ENCODE measurements around the gene GPC3.

Gene GPC3

DNA sequence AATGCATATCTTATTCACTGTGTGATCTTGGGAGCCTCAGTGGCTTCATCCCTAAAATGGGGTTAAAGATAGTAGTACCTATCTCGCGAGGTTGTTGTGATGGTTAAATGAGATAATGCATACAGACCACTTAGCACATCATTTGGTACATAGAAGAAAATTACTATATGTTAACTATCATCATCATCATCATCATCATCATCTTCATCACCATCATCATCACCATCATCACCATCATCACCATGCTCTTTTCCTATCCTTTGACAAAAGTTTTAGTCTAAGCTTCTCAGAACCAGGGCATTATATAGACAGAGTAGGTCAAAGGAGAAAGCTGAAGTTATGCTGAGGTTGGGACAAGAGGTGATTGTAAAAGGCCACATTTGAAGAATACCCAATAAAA lies 145.0 kb downstream of the GPC3 start:
- no peak for DNase-seq (ENCODE audit: low read depth)

DNA sequence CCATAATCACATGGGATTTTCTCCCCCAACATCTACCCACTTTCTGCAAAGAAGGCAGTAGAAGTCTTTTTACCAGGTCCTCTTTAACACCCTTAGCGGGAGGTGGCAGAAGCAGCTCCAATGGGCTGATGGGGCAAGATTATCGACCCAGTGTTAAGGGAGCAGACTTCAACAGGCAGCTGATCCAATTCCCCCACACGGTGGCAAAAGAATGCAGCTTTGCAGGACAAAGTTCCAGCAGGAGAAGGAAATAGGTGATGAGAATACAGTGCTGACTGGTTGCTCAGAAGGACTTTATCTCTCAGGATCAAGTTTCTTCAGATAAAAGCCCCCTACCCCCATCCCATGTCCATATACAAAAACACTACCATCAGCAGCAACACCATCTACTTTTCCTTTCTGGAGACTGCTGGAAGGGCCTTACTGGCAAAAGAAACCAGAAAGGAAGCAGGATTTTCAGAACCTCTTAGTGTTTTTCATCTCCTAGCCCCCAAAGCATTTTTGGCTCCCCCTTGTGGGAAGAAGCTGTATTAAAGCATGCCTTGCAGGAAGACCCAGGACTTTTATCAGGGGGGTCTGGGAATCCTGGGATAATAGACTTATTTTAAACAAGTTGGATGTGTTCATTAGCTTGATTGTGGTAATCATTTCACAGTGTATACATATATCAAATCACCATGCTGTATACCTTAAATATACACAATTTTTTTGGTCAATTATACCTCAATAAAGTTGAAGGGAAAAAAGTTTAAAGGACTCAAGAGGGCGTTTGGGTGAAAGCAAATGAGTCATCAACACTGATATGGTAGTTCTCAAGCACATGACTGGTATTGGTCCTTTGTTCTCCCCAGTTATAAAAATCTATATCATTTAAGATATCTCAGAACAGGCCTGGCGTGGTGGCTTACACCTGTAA lies 146.4 kb downstream of the GPC3 start:
- peak; percentile 11 for DNase-seq (ENCODE audit: low read depth)

DNA sequence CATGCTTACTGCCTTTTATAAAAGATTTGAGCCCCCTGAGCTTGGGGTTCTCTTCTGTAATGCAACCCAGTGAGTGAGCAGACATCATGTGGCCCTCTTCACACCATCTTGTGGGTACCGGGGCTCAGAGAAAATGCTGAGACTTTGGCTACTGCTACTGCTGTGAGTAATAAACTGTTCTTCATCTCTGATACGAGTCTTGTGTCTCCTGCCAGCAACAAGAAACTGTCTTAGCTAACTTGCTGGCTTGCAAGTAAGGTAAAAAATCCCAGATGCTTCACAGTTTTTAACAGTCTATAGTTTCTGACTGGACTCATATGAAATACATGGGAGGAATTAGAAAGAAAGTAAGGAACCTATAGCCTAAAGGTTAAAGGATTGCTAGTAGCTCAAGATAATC lies 148.3 kb downstream of the GPC3 start:
- no peak for DNase-seq (ENCODE audit: low read depth)

DNA sequence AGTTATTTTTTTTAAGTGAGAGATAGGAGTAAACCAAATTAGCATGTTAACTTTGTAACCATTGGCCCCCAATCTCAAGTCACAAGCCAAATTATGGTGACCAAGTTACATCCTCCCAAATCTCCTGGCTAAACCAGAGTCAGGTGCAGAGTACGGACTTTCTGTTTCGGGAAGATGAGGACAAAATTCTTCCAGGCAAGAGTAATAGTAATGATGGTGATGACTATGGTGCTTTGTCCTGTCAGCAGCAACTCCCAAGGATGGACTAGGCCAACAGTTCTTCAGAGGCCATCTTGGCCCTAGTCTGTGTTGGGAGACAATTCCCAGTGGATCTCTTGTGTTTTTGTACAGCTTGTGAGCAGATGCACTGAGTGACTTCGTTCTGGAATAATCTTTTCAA lies 148.8 kb downstream of the GPC3 start:
- no peak for DNase-seq (ENCODE audit: low read depth)

DNA sequence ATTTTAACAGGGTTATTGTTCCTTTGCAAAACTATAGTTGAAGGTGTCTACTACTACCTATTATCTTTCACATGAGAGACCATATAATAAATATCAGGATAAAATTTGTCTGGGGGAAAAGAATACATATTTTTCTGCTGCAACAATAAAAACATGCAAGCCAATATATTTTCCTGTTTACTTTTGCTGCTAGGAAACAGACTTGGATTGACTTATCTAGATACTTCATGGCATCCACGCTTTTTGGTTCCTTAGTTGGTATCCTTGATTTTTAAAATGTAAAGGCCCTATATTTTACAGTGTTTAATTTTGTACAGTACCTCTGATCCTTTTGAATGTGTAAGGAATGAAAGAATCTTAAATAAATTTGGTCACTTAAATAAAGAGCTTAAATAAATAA lies 150.6 kb downstream of the GPC3 start:
- no peak for DNase-seq (ENCODE audit: low read depth)

DNA sequence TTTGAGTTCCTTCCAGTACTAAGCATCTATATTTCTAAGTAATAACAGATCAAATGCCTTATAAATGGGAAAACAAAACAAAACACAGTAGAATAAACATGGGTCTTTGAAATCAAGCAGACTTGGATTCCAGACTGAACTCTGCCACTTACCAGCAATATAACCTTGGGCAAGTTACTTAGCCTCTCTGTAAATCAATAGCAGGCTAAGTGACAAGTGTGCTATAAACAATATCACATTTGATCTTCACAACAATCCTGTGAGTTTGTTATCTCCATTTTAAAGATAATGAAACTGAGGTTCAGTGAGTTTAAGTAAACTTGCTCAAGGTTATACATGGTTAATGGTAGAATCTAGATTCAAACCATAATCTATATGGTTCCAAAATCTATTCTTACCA lies 165.8 kb downstream of the GPC3 start:
- DNase-seq (ENCODE audit: low read depth) = no peak

DNA sequence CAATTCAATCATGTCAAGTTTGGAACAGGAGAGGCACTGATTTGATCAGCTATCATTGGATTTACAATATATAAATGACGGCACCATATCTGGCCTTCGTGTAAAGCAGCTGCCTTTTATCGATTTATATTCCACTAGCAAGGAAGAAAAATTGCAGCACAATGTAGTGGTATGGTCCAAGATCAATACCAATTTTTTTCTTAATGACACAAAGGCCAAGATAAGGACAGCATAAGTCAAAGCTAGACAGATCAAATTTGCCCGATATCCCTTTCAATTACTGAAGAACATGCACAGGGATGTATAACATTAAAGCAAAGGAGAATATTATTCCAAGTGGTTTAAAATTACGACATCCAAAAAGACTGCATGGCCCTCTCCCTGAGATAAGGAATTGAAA lies 167.4 kb downstream of the GPC3 start:
- DNase-seq (ENCODE audit: low read depth) = no peak

DNA sequence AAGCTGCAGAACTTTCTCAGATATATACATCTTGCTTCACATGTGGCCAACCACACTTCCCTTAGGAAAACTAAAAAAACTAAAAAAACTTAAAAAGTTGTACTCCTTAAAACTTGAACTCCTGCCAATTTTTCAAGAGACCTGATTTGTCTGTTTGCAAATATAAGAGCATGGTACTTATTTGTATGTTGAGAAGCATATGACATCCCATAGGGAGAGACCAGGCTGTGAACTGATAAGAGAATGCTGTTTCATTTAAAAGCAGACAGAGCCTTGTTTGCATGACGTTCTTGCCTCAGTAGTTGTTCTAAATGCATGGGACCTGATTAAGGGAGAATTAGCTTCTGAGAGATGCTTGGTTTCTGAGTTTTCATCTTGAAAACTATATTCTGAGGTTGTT lies 169.9 kb downstream of the GPC3 start:
- DNase-seq (ENCODE audit: low read depth) = no peak

DNA sequence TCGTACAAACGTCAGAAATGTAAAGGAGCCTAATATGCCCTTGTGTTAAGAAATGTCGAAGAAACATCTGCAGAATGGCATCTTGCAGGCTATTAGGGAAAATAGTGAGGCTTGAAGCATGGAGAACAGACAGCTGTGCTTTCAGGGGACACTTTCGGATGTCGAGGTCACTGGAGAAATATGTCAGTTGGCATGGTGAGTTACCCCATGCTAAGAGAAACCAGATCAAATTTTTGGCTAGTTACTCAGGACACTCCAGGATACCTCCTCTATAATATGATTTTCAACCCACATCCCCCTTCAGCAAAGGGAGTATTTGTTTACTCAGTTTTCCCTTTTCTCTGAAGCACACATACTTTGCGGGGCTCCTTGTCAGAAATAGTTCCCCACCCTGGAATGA lies 171.4 kb downstream of the GPC3 start:
- DNase-seq (ENCODE audit: low read depth) = no peak

DNA sequence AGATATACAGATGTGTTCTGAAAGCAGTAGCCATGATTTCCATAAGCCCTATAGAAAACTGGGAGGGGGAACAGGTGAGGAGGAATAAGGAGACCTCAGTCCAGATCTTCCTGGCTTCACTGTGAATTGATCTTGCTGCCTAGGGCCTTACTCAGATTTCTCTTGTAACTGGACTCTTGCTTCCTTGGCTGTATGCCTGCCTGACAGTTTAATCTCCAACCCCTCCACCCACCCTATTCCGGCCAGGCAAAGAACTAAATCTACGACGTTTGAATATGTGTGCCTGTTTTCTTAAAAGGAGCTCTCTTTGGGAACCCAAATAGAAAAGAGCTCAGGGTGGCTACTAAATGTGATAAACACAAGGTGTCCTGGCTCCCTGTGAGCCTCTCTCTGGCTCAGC lies 173.0 kb downstream of the GPC3 start:
- DNase-seq (ENCODE audit: low read depth) = no peak

DNA sequence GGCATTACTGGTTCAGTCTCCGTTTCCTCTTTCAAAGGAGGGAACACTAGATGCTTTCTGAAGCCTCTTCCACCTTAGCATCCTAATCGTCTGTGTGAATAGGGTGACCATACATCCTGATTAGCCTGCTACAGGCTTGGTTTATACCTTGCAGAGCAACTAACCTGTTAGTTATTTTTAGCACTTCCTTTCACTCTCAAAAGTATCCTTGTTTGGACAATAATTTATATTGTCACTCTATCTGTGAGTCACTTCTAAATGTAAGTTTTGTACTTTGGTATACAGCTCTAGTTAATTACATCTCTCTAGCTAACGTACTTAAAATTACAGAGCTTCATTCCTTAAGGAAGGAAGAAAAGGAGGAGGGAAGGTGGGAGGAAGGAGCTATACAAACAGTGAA lies 174.5 kb downstream of the GPC3 start:
- no peak for DNase-seq (ENCODE audit: low read depth)

DNA sequence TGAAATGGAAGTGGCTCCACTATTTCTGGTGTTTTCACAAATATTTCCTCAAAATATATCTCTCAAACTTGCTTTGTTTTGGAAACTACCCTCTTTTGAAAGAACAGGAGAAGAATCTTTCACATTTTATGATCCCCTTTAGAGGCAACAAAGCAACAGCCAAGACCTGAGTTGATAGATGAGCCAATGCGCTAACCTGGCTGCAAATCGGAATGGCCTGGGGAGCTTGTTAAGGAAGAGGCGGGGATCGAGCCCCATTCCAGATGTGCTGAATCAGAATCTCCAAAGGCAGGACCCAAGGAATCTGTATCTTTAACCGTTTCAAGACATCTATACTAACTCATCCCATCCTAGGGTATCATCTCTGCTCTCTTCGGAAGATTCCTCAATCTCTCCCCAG lies 181.3 kb downstream of the GPC3 start:
- no peak for DNase-seq (ENCODE audit: low read depth)

DNA sequence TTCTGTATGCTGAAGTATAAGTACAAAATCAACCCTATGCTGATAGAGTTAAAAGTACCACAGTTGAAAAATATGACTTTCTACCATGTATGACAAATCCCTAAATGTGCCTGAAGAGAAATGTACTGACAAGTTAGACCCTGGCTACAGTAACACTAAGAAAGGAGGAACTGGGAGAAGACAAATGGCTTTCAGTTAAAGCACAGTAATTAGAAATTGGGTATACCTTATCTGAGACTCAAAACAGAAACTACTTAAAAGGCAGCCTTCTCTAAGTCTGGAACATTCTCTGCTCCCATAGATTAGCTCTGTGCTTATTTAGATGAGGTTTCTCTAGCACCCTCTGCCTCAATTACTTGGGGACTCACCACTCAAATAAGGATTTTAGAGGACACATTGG lies 189.1 kb downstream of the GPC3 start:
- no peak for DNase-seq (ENCODE audit: low read depth)

DNA sequence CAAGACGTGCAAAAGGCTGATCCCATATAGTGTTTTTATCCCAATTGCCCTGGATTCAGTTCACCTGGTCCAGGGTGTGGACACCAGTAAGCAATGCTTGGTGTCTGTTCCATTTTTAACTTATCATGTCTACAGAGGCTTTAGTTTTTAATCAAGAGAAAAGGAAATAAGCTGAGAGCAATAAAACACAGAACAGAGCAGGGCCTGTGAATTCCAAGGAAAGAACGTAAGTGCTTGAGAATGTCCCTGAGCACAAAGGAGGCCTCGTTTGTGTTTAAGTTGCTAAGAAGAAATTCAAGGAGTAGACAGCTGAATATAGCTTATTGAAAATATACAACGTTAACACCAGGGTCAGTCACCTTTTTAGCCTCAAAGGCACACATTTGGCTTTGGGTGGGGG lies 191.3 kb downstream of the GPC3 start:
- DNase-seq (ENCODE audit: low read depth) = no peak

DNA sequence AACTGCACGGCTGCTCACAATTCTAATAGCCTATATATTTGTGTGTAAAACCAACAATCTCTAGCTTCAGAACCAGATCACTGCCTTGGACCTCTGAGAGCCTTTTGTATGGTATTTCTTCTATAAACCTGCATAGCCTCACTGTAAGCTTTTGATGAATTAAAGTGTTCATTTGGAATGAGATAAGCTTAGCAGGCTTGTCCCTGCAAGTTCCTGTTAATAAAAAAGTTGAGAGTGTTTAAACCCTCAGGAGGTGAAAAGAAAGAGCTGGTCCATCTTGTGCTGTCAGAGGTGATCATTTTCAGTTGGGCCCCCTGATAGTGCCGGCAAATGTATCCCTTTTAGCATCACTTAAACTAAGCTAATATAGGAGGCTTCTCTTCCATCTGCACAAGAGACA lies 191.8 kb downstream of the GPC3 start:
- no peak for DNase-seq (ENCODE audit: low read depth)

DNA sequence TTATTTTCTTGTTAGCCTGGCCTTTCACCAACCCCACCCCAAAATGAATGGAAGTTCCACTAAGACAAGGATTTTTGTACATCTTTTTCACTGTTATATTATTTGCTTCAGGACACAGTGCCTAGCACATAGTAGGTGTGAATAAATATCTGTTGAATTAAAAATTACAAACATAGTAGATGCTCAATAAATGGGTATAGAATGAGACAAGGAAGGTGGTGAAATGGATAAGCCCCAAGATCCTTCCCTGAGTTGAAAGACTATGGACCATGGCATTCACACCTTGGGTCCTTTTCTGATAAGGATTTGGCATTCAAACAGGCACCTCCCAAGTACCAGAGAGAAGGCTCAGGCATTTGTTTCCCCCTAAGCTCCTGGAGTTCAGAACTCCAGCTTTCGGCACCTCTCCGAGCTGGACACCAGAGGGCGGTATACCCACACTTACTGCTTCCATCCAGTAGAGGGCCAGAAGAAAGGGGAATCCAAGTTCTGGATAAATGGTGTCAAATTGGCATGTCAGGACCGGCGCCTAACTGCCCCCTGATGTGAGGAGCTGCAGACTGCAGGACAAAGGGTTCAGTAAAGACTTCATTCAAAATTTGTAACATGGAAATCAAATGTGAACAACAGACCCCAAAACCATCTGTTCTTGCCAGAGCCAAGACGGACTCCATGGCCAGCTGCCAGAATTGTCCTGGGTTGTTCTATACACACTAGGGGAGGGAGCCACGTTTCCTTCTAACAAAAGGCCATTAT lies 193.0 kb downstream of the GPC3 start:
- DNase-seq (ENCODE audit: low read depth) = peak; percentile 47

DNA sequence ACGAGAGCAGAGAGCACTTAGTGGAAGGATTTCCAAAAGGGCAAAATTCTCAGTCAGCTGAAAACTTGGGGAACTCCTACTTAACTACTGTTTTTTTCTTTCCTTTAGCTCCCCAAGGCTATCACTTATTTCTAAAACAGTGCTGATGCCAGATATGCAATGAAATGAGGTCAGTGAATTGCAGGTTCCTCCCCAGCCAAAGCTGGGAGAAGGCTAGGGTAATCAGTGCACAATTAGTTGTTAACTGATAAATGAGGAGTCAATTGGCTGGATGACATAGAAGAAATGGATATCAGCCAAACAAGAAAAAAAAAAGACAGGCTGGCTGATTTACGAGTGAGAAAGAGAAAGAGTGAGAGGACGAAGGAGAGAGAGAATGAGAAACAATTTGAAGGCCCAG lies 195.6 kb downstream of the GPC3 start:
- no peak for DNase-seq (ENCODE audit: low read depth)

DNA sequence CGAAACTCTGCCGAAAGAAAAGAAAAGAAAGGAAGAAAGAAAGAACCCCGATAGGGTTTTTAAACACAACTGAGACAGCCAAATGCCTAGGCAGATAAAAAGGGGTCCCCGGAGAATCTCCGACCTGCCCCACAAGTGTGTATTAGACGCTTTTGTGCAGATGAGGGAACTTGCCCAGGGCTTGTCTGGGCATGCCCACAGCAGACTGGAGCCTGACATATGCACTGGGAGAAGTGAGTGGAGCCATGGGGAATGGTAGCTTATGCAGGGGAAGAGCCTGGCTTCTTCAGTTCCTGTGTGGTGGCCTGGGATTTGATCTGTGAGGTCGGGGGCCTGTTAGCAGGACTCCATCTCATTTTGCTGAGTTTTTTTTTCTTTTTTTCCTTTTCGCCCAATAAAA lies 199.0 kb downstream of the GPC3 start:
- no peak for DNase-seq (ENCODE audit: low read depth)

DNA sequence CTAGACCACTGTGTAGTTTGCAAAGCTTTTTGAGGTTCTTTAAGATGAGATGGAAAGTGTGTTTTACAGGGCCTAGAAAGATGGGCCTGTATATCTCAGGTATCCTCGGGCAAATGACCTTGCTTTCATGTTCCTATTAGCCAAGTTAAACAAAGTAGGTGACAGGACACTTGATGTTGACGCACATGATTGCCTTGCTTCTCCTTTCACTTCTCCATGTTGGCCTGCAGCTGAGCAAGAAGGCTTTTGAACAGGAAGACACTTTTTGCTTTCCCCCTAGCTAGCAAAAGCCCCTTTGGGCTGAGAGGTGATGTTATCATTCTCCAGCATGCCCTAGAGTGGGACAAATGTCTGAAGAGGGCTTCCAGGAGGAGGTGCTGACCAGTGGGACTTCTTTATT lies 202.1 kb downstream of the GPC3 start:
- no peak for DNase-seq (ENCODE audit: low read depth)

DNA sequence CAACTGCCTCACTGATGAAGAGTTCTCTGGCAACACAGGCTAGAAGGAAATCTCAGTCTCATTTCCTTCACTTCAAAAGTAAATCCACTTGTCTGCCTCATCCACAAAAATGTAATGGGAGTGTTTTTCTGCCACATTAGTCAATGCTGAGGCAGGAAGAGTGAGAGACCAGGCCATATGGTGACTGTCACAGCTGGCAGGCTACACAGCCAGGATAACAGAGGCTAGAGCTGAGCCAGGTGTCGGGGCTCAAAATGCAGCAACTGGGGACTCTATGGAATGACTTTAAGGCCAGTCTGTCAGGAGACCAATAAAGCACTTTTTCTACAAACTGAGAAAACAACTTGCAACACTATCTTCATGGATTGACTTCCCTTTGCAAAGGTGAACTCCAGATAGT lies 204.2 kb downstream of the GPC3 start:
- DNase-seq (ENCODE audit: low read depth) = no peak

DNA sequence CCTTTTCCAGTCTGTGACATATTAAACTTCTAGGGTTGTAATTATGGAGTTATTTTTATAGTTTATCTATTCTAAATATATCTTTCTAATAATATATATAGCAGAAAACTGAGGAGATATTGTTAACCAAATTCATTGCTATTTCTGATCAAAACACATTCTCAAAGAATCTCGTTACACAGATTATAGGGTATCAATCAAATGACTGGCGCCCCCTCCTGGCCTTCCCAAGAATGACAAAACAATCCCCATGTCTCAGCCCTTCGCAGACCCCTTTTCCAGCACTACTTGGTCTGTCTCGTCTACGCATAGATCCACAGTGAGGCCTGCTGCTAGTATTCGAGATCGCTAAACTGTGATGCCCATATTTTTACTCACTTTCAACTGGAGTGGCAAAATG lies 209.3 kb downstream of the GPC3 start:
- DNase-seq (ENCODE audit: low read depth) = no peak

DNA sequence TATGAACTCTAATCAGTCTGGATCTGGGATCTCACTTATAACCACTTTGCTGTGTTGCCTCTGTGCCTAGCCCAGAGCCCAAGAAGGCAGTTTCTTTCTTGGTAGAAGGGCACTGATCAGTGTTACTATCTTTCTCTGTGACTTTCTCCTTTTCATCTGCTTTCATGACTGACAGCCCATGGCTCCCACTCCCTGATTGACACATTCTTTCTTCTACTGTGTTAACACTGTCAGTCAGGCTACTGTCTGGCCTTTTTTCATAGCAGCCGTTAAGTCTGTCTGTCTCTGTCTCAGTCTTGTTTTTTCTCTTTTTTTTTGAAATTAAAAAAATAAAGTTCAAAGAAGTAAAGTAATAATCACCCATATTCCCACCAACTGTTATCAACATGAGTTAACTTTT lies 210.6 kb downstream of the GPC3 start:
- no peak for DNase-seq (ENCODE audit: low read depth)

DNA sequence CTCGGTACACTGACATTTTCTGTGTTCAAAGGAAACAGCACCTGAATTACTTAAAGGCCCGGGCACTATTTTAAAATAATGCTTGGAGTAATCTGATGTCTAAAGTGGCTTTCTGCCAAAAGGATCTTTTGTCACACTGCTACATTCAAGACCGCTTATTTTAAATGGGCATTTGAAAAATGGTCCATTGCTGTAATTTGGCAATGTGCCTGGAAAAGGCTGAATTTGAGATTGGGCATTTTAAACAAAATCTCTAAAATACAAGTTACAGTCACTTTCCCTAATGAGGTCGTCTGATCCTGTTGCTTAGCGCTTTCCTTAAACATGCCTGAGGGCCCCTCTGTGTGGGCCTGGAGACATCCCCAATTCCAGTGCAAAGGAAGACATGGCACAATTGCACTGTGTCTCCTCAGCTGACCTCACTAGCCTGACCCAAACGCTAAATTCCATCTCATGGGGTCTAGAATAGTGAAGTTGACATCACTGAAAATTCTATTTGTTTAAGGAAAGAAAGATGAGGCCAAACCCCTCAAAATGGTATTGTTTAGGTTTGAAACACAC lies 214.2 kb downstream of the GPC3 start:
- DNase-seq (ENCODE audit: low read depth) = no peak
